GM19023 (cell line): ENCODE data around the gene SLC4A1AP.
"Not testable (repeated sequence)": the region's sequence is repeated elsewhere in the genome, so short reads cannot be mapped to it uniquely, and the experiment has no call there.

Experiments used
- ATAC-seq: cut with Tn5 transposase; IDR thresholded peaks from one replicate; pipeline ENCODE4 v1.9.1; 2021; ENCODE audit warnings: mild to moderate bottlenecking, moderate library complexity; ENCODE audit not compliant: unreplicated experiment

The SLC4A1AP gene

DNA sequence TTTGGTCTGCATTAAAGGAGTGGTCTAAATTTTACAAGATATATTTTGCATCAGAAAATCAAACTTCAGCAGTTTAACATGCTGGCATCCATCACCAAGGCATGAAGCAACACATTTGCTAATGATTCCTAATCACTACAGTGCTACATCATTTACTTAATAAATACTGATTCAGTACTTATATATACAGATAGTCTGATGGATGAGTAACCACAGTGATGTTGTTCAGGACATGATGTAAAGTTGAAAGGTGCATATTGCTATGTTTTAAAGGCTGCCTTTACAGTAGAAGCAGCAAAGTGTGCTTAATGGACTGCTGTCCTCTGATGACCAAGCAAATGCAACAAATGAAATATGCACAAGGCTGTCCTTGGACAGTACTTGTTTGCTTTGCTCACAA lies 11.3 kb upstream of the SLC4A1AP start:
- ATAC-seq: no peak

DNA sequence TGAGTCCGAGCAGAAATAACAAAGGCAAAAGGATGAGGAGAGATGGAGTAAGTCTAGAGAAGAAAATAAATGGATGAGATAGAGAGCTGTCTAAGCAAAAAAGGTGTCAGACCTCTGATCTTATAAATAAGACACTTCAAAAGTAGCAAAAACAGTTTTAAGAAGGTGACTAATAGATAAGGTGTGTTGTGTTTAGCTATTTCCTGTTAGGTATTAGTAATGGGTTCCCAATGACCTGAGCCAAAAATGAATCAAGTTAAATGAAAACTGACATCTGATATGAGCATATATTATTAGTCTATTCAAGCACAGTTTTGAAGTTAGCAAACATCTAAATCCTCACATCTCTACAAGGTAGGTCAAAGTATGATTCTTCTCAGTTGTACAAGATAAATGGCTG lies 10.9 kb upstream of the SLC4A1AP start:
- no peak for ATAC-seq

DNA sequence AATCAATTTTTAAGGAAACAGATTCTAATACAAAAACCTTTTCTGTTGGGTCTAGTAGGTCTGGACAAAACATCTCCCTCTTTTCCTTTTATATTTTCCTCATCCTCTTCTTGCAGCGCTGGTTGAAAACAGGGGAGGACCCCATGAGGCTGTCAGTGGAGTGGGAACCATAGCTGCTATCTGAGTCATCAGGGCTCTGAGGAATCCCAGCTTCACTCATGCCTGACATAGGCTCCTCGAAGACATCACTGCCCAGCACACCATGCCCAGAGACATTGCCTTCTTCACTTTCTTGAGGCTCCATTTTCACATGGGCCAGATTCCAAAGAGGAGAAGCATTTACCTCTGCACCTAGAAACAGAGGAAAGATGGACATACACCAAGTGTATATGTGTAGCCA lies 10.3 kb upstream of the SLC4A1AP start:
- no peak for ATAC-seq

DNA sequence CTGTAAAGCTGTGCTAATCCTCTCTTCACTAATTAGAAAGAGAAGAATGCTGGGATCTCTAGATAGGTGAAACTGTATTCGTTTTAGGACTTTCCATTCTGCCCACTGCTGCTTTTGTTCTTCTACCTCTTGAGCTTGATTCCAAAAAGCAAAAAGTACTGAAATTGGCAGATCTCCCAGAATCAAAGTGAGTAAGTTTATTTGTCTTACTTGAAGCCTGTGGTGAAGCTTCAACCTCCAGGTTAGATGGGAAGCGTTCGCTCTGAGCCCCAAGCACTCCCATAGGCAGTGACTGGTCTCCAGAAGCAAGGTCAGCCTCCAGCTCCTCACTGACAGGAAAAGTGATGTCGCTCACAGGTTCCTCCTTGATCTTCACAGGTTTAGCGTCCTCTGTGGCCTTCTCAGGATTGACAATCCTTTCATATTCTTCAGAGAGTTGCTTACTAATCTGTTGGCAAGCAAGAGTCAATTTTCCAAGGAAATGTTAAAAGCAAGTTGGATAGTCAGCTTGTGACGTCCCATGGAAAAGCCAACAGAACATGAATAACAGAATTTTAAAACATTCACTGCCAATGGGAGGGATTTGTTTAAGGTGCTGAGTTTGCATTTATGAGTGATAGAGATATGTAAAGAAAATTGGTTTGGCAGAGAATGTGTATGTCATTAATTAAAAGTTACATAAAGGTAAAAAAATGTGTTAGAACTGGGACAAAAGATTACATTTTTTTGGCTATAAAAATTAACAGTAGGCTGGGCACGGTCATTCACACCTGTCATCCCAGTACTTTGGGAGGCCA lies 8.3 kb upstream of the SLC4A1AP start:
- no peak for ATAC-seq

DNA sequence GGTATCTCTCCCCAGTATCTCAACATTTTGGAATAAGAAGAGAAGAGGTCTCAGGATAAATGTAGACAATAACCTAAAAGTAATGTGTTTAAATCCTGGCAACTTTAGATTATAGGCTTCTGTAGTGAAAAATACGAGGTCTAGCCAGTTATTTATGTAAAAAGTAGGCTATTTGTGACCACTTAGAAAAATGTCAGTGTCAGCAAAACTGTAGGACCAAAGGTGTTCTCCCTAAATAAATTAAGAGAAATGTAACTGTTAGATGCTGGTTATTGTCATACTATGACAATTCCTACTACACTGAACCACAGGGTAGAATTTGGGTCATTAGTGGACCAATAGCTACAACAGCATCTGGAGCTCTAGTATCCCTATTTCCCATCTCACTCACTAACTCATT lies 2.3 kb upstream of the SLC4A1AP start:
- no peak for ATAC-seq

DNA sequence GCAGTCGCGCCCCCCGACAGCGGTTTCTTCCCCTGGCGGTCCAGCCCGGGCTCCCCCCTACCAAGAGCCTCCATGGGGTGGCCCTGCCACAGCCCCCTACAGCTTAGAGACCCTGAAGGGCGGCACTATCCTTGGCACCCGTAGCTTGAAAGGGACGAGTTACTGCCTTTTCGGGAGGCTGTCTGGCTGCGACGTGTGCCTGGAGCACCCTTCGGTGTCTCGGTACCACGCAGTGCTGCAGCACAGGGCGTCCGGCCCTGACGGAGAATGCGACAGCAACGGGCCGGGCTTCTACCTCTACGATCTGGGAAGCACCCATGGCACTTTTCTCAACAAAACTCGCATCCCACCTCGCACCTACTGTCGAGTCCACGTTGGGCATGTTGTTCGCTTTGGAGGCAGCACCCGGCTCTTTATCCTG lies 475 bp downstream of the SLC4A1AP start:
- no peak for ATAC-seq

DNA sequence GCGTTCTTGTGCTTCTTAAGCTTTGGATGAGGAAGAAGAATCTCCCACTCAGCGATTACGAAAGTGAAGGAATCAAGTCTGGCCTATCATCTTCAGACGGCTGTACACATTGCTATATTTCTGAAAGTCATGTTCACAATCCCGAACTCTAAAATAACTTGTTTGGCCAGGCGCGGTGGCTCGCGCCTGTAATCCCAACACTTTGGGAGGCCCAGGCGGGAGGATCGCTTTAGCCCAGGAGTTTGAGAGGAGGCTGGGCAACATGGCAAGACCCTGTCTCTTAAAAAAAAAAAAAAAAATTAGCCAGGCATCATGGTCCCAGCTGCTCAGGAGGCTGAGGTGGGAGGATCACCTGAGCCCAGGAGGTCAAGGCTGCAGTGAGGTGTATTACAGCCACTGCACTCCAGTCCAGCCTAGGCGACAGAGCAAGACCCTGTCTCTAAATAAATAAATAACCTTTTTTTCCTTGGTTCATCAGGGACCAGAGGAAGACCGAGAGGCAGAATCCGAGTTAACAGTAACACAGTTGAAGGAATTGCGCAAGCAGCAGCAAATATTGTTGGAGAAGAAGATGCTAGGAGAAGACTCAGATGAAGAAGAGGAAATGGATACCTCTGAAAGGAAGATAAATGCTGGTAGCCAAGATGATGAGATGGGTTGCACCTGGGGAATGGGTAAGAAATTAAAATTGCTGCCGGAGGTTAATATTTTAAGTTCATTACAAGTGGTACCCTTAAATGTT lies 1.1 kb downstream of the SLC4A1AP start:
- ATAC-seq: no peak

DNA sequence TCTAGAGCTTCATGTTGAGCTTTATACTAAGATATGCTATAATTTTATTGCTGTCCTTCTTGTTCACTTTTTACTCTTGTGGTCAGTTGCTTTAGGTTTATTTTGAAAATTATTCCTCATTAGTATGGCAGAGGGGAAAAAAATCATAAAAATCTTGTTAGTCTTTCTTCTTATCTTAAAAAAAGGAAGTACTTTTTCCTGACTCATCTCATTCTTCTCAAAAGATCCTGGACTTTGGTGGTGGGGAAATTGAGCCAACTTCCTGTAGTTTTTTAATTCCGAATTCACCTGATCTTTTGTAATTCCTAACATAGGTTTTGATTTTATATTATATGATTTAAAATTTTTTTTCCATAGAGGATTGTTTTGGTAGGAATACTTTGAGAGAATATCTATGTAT lies 3.8 kb downstream of the SLC4A1AP start:
- no peak for ATAC-seq

DNA sequence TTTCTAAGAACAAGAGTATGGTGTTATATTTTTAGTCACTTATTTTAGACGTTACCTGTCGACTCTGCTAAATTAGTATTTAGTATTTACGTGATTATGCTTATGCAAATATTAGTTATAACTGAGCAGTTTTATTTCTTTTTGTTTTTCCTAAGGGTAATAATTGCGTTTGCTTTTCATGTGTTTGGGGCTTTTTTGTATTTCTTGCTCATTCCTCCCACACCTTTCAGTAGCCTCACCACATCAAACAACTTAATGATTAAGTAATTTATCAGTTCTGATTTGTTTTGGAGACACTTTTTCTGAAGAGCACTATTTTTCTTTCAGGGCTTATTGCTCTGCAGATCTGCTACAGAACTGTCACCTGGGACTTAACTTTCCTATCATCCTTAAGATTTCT lies 7.5 kb downstream of the SLC4A1AP start:
- no peak for ATAC-seq

DNA sequence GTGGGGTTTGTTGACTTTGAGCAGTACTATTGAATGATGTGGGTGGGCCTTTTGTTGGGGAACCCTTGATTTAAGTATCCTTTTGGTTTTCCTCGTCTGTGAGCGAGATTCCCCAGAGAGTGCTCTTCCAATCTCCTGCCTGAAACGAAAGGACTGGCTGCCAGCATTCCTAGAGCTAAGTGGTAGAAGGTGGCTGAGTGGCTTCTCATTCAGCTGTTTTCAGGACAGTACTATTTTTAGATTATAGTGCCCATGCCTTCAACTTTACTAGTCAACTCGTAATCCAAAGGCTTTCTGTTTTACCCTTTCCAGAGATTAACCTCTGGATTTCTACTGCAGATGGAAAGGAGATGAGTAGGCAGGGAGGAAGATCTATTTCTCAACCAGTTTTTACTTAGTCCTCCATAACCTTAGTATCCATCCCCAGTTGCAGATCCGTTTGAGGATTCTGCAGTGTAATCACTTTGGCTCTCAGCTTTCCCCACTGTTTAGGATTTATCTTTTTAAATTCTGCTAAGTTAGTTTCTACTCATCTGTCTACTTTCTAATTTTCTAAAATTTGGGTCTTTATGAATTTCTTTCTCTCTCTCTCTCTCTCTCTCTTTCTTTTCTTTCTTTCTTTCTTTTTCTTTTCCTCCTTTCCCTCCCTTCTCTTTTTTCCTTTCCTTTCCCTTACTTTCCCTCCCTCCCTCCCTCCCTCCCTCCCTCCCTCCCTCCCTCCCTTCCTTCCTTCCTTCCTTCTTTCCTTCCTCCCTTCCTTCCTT lies 9.2 kb downstream of the SLC4A1AP start:
- no peak for ATAC-seq

DNA sequence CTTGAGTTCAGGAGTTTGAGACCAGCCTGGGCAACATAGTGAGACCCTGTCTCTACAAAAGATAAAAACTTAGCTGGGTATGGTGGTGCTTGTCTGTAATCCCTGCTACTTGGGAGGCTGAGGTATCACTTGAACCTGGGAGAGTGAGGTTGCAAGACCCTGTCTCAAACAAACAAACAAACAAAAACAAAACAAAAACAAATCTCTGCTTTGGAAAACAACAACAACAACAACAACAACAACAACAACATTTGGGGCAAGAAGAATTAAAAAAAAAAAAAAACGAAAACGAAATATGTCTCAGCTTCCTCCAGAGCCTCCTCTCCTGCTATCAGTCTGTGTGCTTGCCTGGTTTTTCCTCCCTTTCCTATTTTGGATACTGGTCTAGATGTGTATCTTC lies 16.9 kb downstream of the SLC4A1AP start:
- no peak for ATAC-seq

DNA sequence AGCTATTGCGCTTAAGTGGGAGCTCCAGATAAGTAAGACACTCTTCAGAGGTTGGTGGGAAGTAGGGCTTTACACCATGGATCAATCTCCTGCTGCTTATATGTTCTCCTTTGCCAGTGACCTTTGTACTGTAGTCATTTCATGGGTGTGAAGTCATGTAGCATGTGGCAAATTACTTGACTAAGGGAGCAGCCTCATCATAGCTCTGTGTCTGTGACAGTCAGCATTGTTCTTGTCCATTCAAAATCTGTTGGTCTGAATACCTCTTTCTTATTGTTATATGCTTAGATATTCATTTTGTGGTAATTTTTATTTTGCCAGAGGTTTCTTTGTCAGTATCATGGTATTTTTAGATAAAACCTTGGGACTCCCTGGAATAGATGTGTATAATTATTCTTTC lies 18.2 kb downstream of the SLC4A1AP start:
- ATAC-seq: no peak

DNA sequence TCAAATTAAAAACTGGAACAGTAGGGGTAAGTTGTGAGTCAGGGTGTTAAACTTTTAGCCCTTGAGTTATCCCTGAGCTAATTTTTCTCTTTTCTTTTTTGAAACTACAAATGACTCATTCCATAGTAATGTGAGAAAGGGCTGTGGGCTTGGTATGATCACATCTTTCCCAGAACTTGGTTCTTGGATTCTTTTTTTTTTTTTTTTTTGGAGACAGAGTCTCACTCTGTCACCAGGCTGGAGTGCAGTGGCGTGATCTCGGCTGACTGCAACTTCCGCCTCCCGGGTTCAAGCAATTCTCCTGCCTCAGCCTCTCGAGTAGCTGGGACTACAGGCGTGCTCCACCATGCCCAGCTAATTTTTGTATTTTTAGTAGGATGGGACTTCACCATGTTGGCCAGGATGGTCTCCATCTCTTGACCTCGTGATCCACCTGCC lies 18.7 kb downstream of the SLC4A1AP start:
- ATAC-seq: not testable (repeated sequence)

DNA sequence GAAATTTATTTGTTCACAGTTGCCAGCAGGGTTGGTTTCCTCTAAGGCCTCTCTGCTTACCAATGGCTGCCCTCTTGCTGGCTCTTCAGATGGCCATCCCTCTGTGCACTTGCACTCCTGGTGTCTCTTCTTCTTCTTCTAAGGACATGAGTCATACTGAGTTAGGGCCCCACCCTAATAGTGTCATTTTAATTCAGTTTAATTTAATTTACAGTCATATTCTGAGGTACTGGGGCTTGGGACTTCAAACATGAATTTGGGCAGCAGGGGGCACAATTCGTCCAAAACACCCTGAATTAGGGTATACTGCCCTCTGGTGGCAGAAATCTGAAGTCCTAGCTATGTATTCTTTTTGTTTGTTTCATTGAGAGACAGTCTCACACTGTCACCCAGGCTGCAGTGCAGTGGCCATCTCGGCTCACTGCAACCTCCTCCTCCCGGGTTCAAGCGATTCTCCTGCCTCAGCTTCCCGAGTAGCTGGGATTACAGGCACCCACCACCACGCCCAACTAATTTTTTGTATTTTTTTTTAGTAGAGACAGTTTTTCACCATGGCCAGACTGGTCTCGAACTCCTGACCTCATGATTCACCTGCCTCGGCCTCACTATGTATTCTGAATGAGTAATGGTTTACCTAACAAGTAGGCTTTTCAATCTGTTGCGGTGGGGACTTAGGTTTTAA lies 19.8 kb downstream of the SLC4A1AP start:
- ATAC-seq: no peak

DNA sequence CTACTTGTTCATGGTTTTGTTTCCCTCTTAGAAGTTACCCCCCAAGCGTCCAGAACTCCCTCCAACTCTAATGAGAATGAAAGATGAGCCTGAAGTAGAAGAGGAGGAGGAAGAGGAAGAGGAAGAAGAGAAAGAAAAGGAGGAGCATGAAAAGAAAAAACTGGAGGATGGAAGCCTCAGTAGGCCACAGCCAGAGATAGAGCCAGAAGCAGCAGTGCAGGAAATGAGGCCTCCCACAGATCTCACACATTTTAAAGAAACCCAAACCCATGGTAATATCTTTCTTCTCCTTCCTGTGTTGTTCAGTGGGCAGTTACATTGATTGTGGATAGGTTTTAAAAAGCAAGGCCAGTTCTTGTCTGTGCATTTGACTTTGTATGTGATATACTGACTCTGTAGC lies 21.3 kb downstream of the SLC4A1AP start:
- not testable (repeated sequence) for ATAC-seq

DNA sequence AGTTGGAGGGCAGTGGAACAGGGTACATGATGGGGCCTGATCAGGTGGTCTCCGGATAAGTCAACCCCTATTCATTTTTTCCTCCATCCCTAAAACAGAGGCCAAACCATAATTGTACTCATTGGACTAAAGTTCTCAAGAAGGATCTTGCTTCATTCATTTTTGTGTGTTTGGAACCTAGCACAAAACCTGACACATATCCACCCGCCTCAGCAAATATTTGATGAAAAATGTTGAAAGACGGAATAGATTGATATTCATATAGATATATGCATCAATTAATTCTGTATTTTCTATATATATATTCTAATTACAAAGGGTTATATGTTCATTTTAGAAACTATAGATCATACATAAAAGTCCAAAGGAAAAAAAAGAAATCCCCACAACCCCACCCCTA lies 21.9 kb downstream of the SLC4A1AP start:
- no peak for ATAC-seq

DNA sequence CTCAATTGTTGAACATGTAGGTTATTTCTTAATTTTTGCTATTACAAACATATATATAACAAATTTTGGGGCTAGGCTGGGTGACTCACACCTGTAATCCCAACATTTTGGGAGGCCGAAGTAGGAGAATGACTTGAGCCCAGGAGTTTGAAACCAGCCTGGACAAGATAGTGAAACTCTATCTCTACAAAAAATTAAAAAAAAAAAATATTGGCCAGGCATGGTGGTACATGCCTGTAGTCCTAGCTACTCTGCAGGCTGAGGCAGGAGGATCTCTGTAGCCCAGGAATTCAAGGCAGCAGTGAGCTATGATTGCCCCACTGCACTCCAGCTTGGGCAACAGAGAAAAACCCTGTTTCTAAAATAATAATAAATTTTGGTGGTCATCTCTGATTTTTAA lies 23.5 kb downstream of the SLC4A1AP start:
- ATAC-seq: no peak

DNA sequence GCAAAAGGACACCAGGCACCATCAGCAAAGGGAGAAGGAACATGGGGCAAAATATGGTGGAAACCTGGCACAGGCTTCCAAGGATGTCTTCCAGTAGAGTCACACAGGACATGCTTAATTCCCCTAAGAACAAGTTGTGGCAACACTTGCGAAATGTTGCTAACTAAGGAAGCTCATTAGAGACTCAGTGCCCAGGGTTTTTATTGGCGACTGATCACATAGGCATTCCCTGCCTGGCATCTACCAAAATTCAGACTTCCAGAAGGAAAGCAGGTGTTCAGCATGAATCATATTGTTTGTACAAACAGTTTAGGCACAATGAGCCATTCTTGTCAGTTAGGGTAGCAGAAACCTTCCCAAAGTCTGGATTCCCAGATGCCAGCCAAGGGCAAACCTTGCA lies 25.7 kb downstream of the SLC4A1AP start:
- ATAC-seq: no peak

DNA sequence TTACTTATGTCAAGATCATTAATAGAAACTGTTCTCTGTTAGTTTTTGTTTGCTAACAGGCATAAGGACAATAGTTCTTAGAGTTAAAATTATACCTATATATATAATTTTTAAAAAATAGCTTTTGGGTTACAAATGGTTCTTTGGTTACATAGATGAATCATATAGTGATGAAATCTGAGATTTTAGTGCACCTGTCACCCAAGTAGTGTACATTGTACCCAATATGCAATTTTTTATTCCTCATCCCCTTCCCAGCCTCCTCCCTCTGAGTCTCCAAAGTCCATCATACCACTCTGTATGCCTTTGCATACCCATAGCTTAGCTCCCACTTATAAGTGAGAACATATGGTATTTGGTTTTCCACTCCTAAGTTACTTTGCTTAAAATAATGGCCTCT lies 26.4 kb downstream of the SLC4A1AP start:
- no peak for ATAC-seq

DNA sequence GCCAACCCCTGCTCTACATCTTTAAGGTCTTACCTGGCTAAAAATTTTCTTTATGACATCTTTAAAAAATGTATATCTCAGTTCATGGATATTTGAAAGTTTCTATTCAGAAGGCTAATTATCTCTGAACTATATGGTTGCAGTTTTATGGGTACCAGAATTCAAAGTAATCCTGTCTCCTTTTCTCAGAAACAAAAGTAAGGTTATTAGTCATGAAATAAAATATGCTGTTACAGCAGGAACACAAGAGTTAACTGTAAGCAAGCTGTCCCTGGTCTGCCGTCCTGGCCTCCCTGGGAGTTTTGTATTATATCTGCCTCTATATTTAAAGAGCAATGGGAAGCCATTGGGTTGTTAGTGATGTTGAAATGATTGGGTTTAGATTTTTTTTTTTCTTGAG lies 34.0 kb downstream of the SLC4A1AP start:
- ATAC-seq: no peak

DNA sequence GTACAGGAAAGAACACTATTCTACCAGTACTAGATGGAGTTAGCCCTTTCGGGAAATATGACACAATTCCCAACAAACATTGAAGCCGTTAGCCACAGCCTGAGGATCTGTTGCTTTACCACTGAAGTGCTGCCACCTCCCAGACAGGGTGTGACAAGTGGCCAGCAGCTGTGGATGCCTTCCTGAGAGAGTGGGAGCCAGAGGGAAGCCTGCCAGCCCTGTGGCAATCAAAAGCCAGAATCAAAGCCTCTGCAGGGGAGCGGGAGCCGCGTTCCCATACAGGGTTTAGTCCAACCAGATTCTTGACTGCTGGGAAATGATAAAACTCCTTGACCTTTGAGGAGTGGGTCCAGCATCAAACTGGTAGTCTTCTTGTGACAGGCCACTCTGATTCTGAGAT lies 38.0 kb downstream of the SLC4A1AP start:
- ATAC-seq: no peak
